Subcutaneous adipose tissue (tissue), 4 donors: ENCODE measurements around the gene FRMD4A. TPM values are rescaled to one million over a fixed set of nuclear protein-coding genes. Genes with fewer than 3 reads are reported as not detected.

Experiments used
- CTCF ChIP-seq: fragments of 450-650 bp; IDR thresholded peaks from one replicate; pipeline ENCODE4 v1.5.1; 2016; ENCODE audit warnings: low read depth, mild to moderate bottlenecking, control low read depth, antibody characterized with exemption, moderate library complexity
- total RNA-seq, 4 donors: library from RNA; depleted of rRNA; stranded (reverse); fragments of >200 nt; gene quantifications; one replicate each; pipeline ENCODE4 v1.1.0, GENCODE V29; 2016

FRMD4A gene
- total RNA-seq, 4 donors from 2014 or later: 70.0 to 206 (median 81.4) TPM

- TF ChIP-seq CTCF: no peak
These were observed 587.5 kb downstream of the FRMD4A start for GRCh38 chr10:13743101-13743693.

DNA sequence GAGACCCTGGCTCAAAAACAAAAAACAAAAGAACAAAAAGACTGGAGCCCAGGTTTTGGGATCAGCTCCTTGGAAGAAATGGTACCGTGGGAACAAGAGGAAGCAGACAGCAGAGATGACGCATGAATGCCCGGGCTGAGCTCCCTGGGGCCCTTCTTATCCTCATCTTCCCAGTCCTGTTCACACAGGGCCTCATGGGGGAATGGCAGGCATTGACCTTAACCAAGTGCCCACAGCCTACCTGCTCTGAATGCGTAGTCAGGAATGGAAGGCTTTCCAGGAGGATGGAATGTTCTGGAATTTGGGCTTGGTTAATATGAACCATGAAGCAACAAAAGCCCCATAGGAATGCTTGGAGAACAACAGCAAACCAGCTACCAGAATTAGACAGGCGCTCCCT lies 589.3 kb downstream of the FRMD4A start:
- no peak for TF ChIP-seq CTCF

GRCh38 chr10:13740461-13740860 lies 590.3 kb downstream of the FRMD4A start:
- TF ChIP-seq CTCF: no peak

DNA sequence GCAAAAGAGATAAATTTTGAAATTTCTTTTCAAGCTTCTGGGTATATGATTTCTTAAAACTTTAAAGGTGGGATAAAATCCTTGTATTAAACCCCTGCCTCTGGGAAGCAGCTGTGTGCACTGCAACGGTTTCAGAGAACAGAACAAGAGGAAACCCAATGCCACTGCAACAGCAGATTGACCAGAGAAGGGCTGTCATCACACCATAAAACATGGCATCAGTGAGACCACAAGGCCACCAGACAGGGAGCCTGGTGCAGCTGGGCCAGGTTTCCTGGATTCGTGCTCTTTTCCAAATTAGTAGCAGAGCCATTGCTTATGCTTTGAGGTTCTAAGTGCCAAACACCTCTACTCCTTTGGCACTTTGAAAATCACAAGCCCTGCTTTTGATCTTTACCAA lies 591.5 kb downstream of the FRMD4A start:
- no peak for TF ChIP-seq CTCF

GRCh38 chr10:13736506-13736905 lies 594.2 kb downstream of the FRMD4A start:
- TF ChIP-seq CTCF: no peak

DNA sequence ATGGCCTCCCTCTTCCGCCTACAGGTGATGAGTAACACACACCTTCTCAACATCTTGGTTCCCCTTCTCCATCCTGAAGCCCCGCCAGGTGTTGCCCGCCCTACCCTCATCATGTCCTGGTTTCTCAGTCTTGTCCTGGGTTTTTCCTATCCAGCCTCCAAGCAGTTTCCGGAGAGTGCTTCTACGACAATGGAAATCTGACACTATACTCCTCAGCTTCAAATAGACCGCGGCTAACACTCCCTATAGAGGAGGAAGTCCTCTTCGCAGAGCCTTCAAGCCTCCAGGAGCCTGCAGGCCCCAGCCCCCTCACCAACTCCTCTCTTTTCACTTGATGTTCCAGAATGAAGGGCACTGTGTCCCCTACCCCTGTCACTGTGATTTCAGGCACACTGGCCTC lies 596.6 kb downstream of the FRMD4A start:
- TF ChIP-seq CTCF: no peak

DNA sequence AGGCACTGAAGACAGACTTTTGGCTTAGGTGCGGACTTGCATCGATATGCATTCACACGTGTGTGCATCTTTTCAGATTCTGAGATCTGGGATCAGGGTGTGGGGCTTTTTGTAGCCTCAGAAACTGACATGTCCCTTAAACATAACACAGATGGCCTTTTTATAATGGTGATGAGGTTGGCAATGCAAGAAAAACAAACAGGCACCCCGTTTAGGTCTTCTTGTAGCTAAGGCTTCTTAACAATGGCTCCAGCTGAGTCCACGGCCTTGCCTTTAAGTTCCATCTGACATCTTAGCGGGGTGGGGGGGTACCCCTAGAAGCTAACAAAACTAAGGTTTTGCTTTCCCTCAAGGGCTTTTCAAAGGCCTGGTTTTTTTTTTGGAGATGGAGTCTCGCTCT lies 597.7 kb downstream of the FRMD4A start:
- TF ChIP-seq CTCF: no peak
